Aorta (tissue), 5 donors: ENCODE data around the gene SYS1. TPM values are rescaled to one million over a fixed set of nuclear protein-coding genes. Genes with fewer than 3 reads are reported as not detected.

Experiments used
- ATAC-seq: fragments of 200-7000 bp; cut with Tn5 transposase; one replicate; pipeline ENCODE4 v1.9.1; 2022; ENCODE audit warnings: moderate library complexity; ENCODE audit not compliant: low FRiP score
- DNase-seq, 2 donors: peaks; one replicate each; pipeline ENCODE4 v3.0.0-alpha.2; 2020
- H3K27ac ChIP-seq, 2 donors: one replicate each; pipeline ENCODE4 v1.5.1; 2013; ENCODE audit warnings: low read length in 2 of 2, mild to moderate bottlenecking in 2 of 2, moderate library complexity in 2 of 2, control low read depth in 1 of 2, inconsistent platforms in 1 of 2, low read depth in 1 of 2
- H3K27me3 ChIP-seq, 2 donors: one replicate each; pipeline ENCODE4 v1.6.1; 2013; ENCODE audit warnings: control low read depth in 1 of 2, low read length in 1 of 2, mild to moderate bottlenecking in 1 of 2, moderate library complexity in 1 of 2; ENCODE audit not compliant: insufficient read depth in 2 of 2, control insufficient read depth in 1 of 2
- H3K36me3 ChIP-seq, 2 donors: one replicate each; pipeline ENCODE4 v1.6.1; 2013; ENCODE audit warnings: control low read depth in 1 of 2, low read length in 1 of 2, mild to moderate bottlenecking in 1 of 2; ENCODE audit not compliant: insufficient read depth in 2 of 2, control insufficient read depth in 1 of 2
- H3K4me1 ChIP-seq, 2 donors: one replicate each; pipeline ENCODE4 v1.6.1; 2013; ENCODE audit warnings: low read length in 2 of 2, control low read depth in 1 of 2, mild to moderate bottlenecking in 1 of 2, moderate library complexity in 1 of 2; ENCODE audit not compliant: insufficient read depth in 2 of 2, control insufficient read depth in 1 of 2
- H3K4me3 ChIP-seq, 2 donors: one replicate each; pipeline ENCODE4 v1.5.1; 2013; ENCODE audit warnings: low read length in 2 of 2, control low read depth in 1 of 2, mild to moderate bottlenecking in 1 of 2
- H3K9me3 ChIP-seq: one replicate; pipeline ENCODE4 v1.6.1; 2013; ENCODE audit warnings: mild to moderate bottlenecking, low read length; ENCODE audit not compliant: control insufficient read depth
- WGBS, 2 donors: extraction: QIAGEN DNeasy Blood & Tissue Kit; methylation state at CpG; one replicate each; pipeline ENCODE4 v1.1.7; 2013; 5-methylcytosine and 5-hydroxymethylcytosine counted together
- intact Hi-C, 2 donors: fragments of 100-400 bp; cut with DNase I; formaldehyde crosslinking; loops; one replicate each; pipeline versions ENCODE4 v1.14.2 to v1.15.0; 2022
- long read RNA-seq, 2 donors: library from polyadenylated mRNA; unstranded; transcript quantifications; one replicate each; pipeline ENCODE4 v2.0.0, GENCODE V29; 2020 to 2021
- polyA plus RNA-seq, 2 donors: library from polyadenylated mRNA; stranded (reverse); fragments of 200-250 nt; gene quantifications; one replicate each; pipeline ENCODE4 v1.2.3, GENCODE V29; 2013
- total RNA-seq, 2 donors: library from RNA; stranded (reverse); fragmentation: NEBNext Ultra II Directional; extraction: Animal tissue kit (Norgen Biotek cat#: 25700); gene quantifications; one replicate each; pipeline ENCODE4 v1.2.1, GENCODE V29; 2021
- donor health status: healthy with polysubstance abuse.
- donor health status: Bipolar disorder and iron deficiency.
- donor health status: DM: no; HTN: no; CAD: no.
- donor health status: DM: no; HTN: no; CAD: no.
- donor health status: DM: yes; HTN: yes; CAD: no.

The SYS1 gene
- total RNA-seq (10 to 100 TPM; 20.3 to 25.0 TPM), polyA plus RNA-seq (10 to 100 TPM; 14.3 to 14.4 TPM)
- long read RNA-seq, donor 1, transcript SYS1-201 (4 exons, 2,862 nt) = major isoform, 121 of 136 reads
- long read RNA-seq, donor 1, transcript SYS1-205 (3 exons, 433 nt) = minor isoform, 9 of 136 reads
- long read RNA-seq, donor 1, partial matches to known transcripts = 0 of 136 reads
- long read RNA-seq, donor 1, other reads (novel, unspliced or antisense) = 4 of 136 reads
- long read RNA-seq, donor 2, transcript SYS1-201 (4 exons, 2,862 nt) = major isoform, 19 of 21 reads
- long read RNA-seq, donor 2, partial matches to known transcripts = 0 of 21 reads
- long read RNA-seq, donor 2, other reads (novel, unspliced or antisense) = 0 of 21 reads

DNA sequence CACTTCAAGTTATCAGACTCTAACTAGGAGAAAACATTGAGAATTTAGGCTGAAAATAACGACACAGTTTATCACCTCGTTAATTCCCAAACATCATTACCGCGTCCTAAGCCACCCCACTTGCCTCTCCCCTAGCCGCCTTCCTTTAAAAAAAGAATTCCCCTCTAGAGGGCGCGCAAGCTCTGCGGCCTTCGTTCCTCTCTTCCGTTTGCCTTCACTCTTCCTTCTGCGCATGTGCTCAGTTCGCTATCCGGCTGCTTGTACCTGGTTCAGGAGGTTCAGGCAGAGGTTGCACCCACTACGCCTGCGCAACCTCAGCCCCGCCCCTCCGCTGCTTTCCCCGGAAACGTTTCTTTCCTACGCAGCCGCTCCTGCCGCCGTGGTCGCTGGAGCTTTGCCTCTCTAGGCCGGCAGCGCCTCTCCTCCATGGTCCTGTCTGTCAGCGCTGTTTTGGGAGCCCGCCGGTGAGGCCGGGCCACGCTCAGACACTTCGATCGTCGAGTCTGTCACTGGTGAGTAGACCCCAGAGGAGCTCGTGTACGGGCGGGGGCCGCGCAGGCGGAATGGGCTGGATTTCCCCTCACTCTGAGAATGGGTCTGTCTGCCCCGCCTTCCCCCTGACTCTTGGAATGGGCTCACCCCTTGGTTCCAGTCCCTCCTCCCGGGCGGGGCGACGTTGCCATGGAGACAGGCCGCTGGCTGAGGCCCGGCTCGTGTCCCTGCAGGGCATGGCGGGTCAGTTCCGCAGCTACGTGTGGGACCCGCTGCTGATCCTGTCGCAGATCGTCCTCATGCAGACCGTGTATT lies at the start of gene SYS1:
TSS of gene SYS1 (plus strand) at position 353 of the 807 bp plus-strand sequence. CDS start at position 729, 376 bp downstream.
- no peaks in the 10 kb centered on the region for H3K9me3 ChIP-seq
- peak within 1 kb of the TSS; percentile 59 to 88 for H3K4me3 ChIP-seq
- H3K36me3 ChIP-seq = peaks cover 3 to 11% of the 10 kb centered on the region in 2 donors
- intact Hi-C loops = loop anchor here (1.0 to 5.0 kb wide), 2 partner anchors 15 to 41 kb away; partner anchors contain the start of gene SDC4 (in 1 of the 2)
- peak within 1 kb of the TSS; percentile 73 to 87 for H3K27ac ChIP-seq
- H3K27me3 ChIP-seq = no peaks in the 10 kb centered on the region
- H3K4me1 ChIP-seq = peaks cover 0 to 2% of the 10 kb centered on the region in 2 donors
- DNase-seq = peak; percentile 99 to 100
- ATAC-seq = peak; percentile 97
- WGBS, 2 donors = 0% methylated on average over 52 to 55 of the region's 55 CpGs

DNA sequence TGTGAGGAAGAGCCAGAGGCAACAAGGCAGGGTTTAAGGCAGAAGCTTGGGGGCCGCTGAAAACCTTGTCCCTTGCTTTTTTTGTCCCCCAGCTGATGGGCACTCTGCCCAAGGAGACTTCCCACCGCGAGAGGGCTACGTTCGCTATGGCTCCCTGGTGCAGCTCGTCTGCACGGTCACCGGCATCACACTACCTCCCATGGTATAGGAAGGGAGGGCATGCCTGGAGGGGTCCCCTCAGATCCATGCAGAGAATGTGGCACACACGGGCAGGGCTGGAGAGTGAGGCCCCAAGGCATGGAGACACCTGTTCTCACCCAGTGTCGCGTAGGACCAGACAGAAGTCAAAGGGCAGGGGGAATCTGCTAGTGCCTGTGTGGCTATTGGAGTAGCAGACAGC lies 49.0 kb upstream of the SYS1 start:
- Histone ChIP-seq H3K36me3 (no peaks in the 10 kb centered on the region), H3K4me1 (no peaks in the 10 kb centered on the region), H3K27ac (no peak overlapping the region), H3K4me3 (no peak overlapping the region), H3K9me3 (no peaks in the 10 kb centered on the region), H3K27me3 (no peaks in the 10 kb centered on the region)
- DNase-seq (peak in 1 of 2 donors; percentile 64), ATAC-seq (no peak)
- WGBS, 2 donors = 79% methylated on average over 11 of the region's 11 CpGs
- intact Hi-C loops = no loop called here

- ATAC-seq = no peak
- no peak overlapping the region for H3K27ac ChIP-seq
- H3K4me3 ChIP-seq = no peak overlapping the region
- H3K4me1 ChIP-seq = no peaks in the 10 kb centered on the region
- 89 to 93% methylated on average over 4 of the region's 4 CpGs for WGBS, 2 donors
- no peaks in the 10 kb centered on the region for H3K36me3 ChIP-seq
- no peak for DNase-seq
- intact Hi-C loops = loop anchor here (5.0 kb wide), 2 partner anchors 57 to 137 kb away; no protein-coding TSS in a partner anchor
- no peaks in the 10 kb centered on the region for H3K27me3 ChIP-seq
- no peaks in the 10 kb centered on the region for H3K9me3 ChIP-seq
Observed at GRCh38 chr20:45315672-45316071, 47.3 kb upstream of the SYS1 start.

GRCh38 chr20:45316150-45317080 lies 46.5 kb upstream of the SYS1 start:
- WGBS, 2 donors = 19 to 22% methylated on average over 65 to 71 of the region's 71 CpGs
- no peaks in the 10 kb centered on the region for H3K9me3 ChIP-seq
- peak; percentile 20 for ATAC-seq
- intact Hi-C loops = loop anchor here (5.0 kb wide), 2 partner anchors 56 to 136 kb away; no protein-coding TSS in a partner anchor
- no peaks in the 10 kb centered on the region for H3K36me3 ChIP-seq
- no peaks in the 10 kb centered on the region for H3K4me1 ChIP-seq
- H3K4me3 ChIP-seq = no peak overlapping the region
- H3K27ac ChIP-seq = no peak overlapping the region
- DNase-seq = peak in 1 of 2 donors; percentile 68
- H3K27me3 ChIP-seq = no peaks in the 10 kb centered on the region

DNA sequence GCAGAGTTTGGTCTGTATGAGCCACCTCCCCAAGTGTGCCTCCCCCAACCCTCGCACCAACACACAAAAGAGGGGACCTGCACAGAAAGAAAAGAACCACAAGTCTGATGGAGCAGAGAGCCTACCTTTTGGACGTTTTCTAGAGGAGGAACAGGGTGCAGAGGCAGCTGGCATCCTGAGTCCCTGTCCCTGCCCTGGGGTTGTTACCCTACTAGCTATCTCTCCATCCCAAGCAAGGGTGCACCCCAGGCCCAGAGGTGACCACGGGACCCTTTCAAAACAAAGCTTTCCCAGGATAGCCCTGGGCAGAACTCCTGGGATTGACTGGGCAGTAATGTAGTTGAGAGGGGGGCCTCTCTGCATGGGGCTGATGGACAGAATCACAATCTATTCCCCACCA lies 45.1 kb upstream of the SYS1 start:
- Histone ChIP-seq H3K4me1 (no peaks in the 10 kb centered on the region), H3K27ac (no peak overlapping the region), H3K27me3 (no peaks in the 10 kb centered on the region), H3K36me3 (no peaks in the 10 kb centered on the region), H3K4me3 (no peak overlapping the region), H3K9me3 (no peaks in the 10 kb centered on the region)
- intact Hi-C loops = loop anchor here (1.0 to 5.0 kb wide), 5 partner anchors 54 to 453 kb away; no protein-coding TSS in a partner anchor
- DNase-seq (peak in 1 of 2 donors; percentile 51), ATAC-seq (no peak)
- WGBS, 2 donors = 63 to 67% methylated on average over 3 of the region's 3 CpGs

GRCh38 chr20:45318386-45318939 lies 44.5 kb upstream of the SYS1 start:
- Histone ChIP-seq H3K27ac (no peak overlapping the region), H3K4me3 (no peak overlapping the region), H3K27me3 (no peaks in the 10 kb centered on the region), H3K4me1 (no peaks in the 10 kb centered on the region), H3K36me3 (no peaks in the 10 kb centered on the region), H3K9me3 (no peaks in the 10 kb centered on the region)
- WGBS, 2 donors = 76 to 78% methylated on average over 7 of the region's 7 CpGs
- intact Hi-C loops = loop anchor here (1.0 to 5.0 kb wide), 5 partner anchors 54 to 452 kb away; no protein-coding TSS in a partner anchor
- no peak for ATAC-seq
- peak in 1 of 2 donors; percentile 52 for DNase-seq

DNA sequence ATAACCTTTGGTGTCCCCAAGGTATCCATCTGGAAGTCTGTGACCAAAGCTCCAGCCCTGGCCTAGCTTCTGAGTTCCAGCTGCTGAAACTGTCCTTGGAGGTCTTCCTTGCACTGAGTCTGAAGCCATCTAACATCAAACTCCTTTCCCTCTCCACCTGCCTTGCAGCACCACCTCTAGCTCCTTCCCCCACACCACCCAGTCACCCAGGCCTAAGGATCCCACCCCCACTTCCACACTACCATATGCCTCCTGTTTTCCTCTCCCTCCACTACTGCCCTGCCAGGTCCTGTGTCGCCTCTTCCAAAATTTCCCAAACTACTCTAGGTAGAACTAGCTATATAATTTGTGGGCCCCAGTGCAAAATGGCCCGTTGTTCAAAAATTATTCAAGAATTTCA lies 44.0 kb upstream of the SYS1 start:
- H3K4me1 ChIP-seq = no peaks in the 10 kb centered on the region
- H3K9me3 ChIP-seq = no peaks in the 10 kb centered on the region
- intact Hi-C loops = loop anchor here (1.0 to 5.0 kb wide), 6 partner anchors 53 to 452 kb away; no protein-coding TSS in a partner anchor
- DNase-seq = peak in 1 of 2 donors; percentile 14
- ATAC-seq = no peak
- H3K36me3 ChIP-seq = no peaks in the 10 kb centered on the region
- WGBS, 2 donors = 80 to 90% methylated on average over 2 of the region's 2 CpGs
- H3K4me3 ChIP-seq = no peak overlapping the region
- no peak overlapping the region for H3K27ac ChIP-seq
- H3K27me3 ChIP-seq = no peaks in the 10 kb centered on the region
